Fibroblast of skin of left biceps (primary cell): ENCODE measurements around the gene B3GAT1.

ENCODE experiments used
- DNase-seq, 2 experiments: peaks; one replicate each; pipeline ENCODE4 v3.0.0-alpha.2; 2013; ENCODE audit warnings: low read depth in 2 of 2

B3GAT1 gene

DNA sequence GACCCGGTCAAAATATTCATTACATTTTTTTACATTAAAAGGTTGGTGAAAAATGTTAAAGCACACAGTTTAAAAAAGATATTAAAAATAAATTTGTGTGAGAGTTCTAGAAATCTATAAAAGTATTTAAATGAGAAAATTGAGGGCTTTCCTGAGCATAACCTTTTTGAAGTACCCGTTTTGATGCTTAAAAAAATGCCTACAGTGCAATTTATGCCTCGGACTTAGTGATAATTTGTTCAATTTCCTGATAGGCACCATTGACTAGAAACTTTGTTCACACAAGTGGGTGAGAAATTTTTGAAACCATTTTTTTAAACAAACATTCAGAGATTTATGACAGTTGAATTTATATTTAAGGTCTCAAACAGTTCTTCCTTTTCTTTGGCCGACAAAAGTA is 29.7 kb upstream of the B3GAT1 start:
- DNase-seq, result no peak

DNA sequence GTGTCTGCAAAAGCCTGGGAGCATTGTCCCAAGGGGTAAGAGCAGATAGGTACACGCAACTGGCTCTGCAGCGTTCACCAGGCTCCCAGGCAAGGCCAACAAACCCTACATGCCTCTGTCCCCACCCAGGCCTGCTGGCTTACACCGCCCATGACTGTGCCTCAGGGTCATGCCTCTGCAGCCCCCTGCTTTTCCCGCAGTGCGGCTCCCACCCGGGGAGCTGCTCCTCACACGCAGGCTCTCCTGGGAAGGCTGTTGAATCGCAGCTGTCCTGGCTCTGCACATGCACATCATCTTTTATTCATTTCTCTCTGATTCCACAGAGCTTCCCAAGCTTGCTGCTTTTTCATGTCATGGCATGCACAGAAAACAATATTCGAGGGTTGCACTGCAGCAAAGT is 29.2 kb upstream of the B3GAT1 start:
- no peak for DNase-seq

DNA sequence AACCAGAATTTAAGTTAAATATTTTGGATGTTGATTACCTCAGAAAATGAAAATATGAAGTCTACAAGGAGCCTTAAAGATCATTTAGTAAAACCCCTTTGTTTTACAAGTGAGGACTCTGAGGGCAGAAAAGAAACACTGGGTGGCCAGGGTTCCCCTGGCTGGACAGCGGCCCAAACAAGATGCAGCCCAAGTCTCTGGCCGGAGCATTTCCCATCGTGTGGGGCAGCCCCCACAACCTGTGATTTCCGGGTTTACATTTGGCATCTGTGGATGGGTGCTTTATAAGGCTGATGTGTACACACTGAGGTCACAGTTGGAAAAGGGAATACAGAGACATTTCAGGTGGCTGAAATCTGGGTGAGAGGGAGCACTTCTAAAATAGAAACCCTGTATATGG is 28.8 kb upstream of the B3GAT1 start:
- DNase-seq, result no peak

GRCh38 chr11:134438542-134439537 is 26.8 kb upstream of the B3GAT1 start:
- no peak for DNase-seq

- no peak for DNase-seq
Observed at GRCh38 chr11:134437821-134438220, 25.8 kb upstream of the B3GAT1 start.

DNA sequence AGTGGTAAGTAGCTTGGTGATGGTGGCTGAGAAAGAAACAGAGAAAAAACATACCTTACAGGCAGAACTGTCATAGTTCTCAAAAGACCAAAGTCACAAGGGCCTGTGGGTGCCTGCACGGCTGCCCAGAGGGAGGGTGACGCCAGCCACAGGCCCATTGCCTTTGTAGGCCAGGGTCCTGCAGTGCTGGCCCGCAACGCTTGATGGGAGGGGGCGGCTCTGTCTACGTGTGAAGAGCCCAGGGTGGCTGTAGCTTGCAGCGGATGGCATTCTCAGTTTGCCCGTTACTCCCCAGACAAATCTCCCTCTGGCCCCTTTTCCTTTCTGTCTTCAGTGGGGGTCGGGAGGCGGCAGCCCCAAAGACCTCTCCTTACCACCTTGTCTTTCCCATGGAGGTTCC is 24.7 kb upstream of the B3GAT1 start:
- no peak for DNase-seq

DNA sequence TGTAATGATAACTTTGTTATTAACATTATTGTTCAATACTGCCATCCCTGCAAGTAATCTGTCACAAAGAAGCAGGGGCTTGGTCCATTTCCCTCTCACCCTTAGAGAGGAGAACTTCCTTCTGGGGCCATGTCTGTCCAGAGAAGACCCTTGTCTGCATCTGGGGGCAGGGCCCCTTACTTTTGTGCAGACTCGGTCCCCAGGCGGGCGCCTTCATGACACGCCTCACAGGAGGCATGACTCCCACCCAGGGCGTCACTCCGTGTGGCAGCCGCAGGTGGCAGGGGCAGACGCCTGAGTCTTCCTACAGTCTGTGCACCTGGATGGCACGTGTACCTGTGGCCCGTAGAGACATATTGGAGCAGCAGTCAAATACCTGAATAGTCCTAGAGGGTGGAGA is 21.8 kb upstream of the B3GAT1 start:
- no peak for DNase-seq

DNA sequence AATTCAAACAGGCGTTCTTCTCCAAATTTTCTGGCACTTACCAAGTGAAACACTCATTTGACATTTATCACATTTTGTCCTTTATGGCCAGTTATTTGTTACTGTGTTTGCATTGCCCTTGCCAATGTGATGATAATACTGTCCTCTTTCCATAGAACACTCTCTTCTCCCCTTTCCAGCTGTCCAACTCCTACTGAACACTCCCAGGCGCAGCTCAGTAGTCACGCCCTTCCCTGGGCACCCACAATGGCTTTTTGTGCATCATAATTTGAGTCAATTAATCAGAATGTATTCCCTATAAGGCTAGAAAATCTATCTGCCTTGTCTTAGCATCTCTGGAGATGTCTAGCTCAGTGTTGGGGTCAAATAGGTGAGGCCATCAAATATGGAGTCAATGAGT is 21.2 kb upstream of the B3GAT1 start:
- DNase-seq, result no peak

- DNase-seq, result no peak
Observed at GRCh38 chr11:134432776-134433175, 20.7 kb upstream of the B3GAT1 start.

DNA sequence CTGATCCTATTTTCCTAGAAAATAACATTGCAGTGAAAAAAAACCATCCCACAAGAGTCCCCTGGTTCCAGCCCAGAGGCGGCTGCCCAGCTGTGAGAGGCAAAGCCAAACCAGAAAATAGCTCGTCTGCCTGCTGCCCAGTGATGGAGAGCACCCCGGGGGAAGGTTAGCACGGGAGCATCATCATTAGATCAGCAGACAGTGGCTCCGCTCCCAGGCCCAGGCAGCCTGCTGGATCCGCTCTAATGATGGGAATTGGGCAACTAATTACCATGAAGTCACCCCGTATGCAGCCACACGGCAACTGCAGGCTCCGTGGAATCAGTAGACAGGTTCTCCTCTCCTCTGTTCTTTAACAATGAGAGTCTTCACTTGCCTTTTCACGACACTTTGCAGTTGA is 17.1 kb upstream of the B3GAT1 start:
- no peak for DNase-seq

- DNase-seq, result no peak
Observed at GRCh38 chr11:134425816-134426536, 13.9 kb upstream of the B3GAT1 start.

DNA sequence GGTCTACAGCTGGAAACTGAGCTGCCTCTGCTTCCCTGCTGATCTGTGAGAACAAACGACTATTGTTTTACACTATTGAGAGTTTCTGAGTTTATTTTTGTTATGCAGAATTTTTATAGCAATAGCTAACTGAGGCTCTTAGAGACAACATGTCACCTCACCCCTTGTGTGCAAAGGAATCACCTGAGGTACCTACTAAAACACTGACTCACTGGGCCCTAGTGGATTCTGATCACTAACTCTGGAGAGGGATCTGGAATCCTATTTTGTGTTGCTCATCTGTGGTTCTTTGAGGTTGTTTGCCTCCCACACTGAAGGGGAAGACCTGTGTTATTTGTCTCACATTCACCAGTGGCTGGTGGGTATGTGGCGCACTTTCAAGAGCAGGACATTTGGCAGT is 13.4 kb upstream of the B3GAT1 start:
- no peak for DNase-seq

GRCh38 chr11:134423106-134423505 is 11.1 kb upstream of the B3GAT1 start:
- DNase-seq, result no peak

DNA sequence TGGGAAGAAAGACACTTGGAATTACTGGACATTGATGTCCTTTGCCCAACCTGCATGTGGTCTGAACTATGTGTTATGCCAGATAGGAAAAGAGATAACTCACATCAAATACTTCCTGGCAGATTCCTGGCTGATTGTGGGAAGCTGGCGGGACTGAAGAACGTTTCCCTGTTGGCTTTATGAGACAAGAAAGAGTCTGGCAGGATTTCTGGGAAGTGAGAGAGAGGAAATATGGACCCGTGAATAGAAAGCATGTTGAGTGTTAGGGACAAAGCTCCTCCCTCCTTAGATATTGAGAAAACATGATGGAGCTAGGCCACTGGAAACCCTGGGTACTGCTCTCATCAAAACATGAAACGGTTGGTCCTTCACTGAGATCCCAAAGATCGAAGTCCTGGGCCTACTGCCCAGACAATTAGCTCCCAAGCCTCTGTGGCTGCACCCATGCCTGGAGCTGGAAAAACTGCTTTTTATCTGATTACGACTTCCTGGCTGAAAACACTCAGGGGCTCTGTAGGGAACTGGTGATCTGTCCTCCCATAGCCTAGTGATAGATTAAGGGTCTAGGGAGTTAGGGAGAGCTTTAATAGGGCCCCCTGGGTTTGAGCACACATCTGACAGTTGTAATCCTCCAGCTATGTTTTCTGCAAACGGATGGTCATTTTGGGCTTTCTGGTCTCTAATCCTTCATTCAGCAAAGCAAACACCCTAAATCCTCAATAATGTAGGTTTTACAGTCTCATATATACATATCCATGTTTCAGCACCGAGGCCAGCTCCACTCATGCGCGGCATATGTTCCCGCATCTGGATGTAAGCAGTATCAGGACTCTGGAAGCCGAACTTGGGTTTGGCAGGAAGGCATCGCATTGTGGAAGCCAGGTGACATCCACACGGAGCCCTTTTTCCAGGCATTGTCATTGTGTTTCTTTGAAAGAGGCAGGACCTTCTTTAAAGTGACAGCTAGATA is 6.1 kb upstream of the B3GAT1 start:
- no peak for DNase-seq

GRCh38 chr11:134416726-134417125 is 4.7 kb upstream of the B3GAT1 start:
- DNase-seq, result no peak

GRCh38 chr11:134414766-134415765 is 3.0 kb upstream of the B3GAT1 start:
- no peak for DNase-seq

DNA sequence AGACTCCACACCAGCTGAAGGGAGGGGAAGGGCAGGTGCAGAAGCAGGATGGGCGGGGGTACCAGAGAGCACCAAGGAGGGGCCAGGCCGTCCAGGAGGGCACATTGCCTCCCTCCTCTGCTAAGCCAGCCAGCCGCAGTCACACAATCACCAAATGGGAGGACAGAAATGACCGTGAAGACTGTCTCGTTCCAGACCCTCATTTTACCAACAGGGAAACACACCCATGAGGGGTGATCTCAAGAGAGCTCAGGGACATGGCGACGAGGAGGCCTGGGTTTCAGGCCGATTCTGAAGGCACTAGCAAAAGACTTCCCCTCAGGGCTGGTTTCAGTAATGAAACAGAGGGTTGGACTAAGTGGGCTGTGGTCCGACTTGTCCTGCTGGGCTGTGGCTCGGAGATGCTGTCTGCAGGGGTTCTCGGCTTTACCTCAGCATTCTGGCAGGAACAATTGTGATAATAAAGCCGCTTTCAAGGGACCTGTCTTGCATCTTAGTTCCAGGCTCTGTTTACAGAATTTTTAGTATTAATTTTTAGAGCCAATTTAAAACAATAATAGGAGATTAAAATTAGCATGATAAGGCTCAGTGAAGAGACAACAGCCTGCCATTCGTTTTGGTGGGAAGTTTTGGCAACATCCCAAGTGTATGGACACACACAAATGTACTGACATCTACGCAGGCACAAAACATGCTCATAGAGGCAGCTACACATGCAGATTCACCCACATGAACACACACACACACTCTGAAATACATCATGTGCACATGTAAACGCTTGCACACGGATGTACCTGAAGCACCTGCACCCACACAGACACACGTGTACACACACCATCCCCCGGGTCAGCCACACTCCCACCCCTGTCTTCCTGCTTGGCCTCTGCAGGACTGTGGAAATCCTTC is 2.0 kb upstream of the B3GAT1 start:
- DNase-seq, result no peak

GRCh38 chr11:134413043-134413825 is 1.2 kb upstream of the B3GAT1 start:
- DNase-seq, result no peak

GRCh38 chr11:134410766-134411165 is 1.3 kb downstream of the B3GAT1 start:
- no peak for DNase-seq
